ENCODE data around the gene HPSE2.
"Not testable (repeated sequence)": the region's sequence is repeated elsewhere in the genome, so short reads cannot be mapped to it uniquely, and the experiment has no call there.

- not testable (repeated sequence) for TF ChIP-seq CTCF (IDR thresholded peaks at IDR 0.05; ENCODE audit: control extremely low read depth in 1 of 3, insufficient read depth in 1 of 3, low read depth in 1 of 3, low read length in 3 of 3); EZH2 (IDR thresholded peaks at IDR 0.05; ENCODE audit: low read depth, low read length, severe bottlenecking); MAFK (IDR thresholded peaks at IDR 0.05; ENCODE audit: low read depth, low read length); POLR2AphosphoS5 (IDR thresholded peaks at IDR 0.05; ENCODE audit: low read depth, low read length); POLR2A (IDR thresholded peaks at IDR 0.05; ENCODE audit: control extremely low read depth in 1 of 2, low read depth in 2 of 2, low read length in 2 of 2)
Observed at GRCh38 chr10:98502535-98502934, 733.1 kb downstream of the HPSE2 start.

Data from H1 (cell line).